ENCODE results near the gene DKK2. TPM values are rescaled to one million over a fixed set of nuclear protein-coding genes. Genes with fewer than 3 reads are reported as not detected.

DKK2 gene
- total RNA-seq, 1 experiment from 2014 or later = not detected

GRCh38 chr4:106971636-106972035 lies 64.5 kb downstream of the DKK2 start:
- ChIA-PET POLR2A (ENCODE audit: unreplicated experiment) (no interaction called here), CTCF (no interaction called here)
- no peak overlapping the region for H3K27ac ChIP-seq
- no peaks in the 10 kb centered on the region for H3F3A ChIP-seq (ENCODE audit: insufficient read depth, low read depth)
- no peaks in the 10 kb centered on the region for H3K9me2 ChIP-seq (ENCODE audit: insufficient read depth)
- intact Hi-C loops (cut with micrococcal nuclease; ENCODE audit: unreplicated experiment) = no loop called here
- no peaks in the 10 kb centered on the region for H4K20me1 ChIP-seq (ENCODE audit: insufficient read depth)
- H3K79me2 ChIP-seq (ENCODE audit: low read depth) = no peaks in the 10 kb centered on the region
- no peak for DNase-seq
- BruUV-seq (replicated peaks) = no TSS peak
- no peaks in the 10 kb centered on the region for H3K27me3 ChIP-seq (ENCODE audit: insufficient read depth, low read depth)
- H3K4me1 ChIP-seq (replicated peaks; ENCODE audit: insufficient read depth) = no peaks in the 10 kb centered on the region
- H3K4me2 ChIP-seq = no peak overlapping the region
- TF ChIP-seq CTCF (conservative IDR thresholded peaks at IDR 0.05) (no peak), EZH2 (IDR thresholded peaks at IDR 0.05; ENCODE audit: low read depth) (no peak)
- H3K36me3 ChIP-seq (ENCODE audit: low read depth) = no peaks in the 10 kb centered on the region
- H3K9me3 ChIP-seq (ENCODE audit: insufficient read depth, low read depth) = no peaks in the 10 kb centered on the region
- no peak overlapping the region for H2AFZ ChIP-seq
- no peak overlapping the region for H3K4me3 ChIP-seq

- DNase-seq = no peak
- no peak for TF ChIP-seq EZH2 (IDR thresholded peaks at IDR 0.05; ENCODE audit: low read depth)
- no peak for TF ChIP-seq CTCF (conservative IDR thresholded peaks at IDR 0.05)
- Histone ChIP-seq H3K9me2 (ENCODE audit: insufficient read depth) (no peaks in the 10 kb centered on the region), H3K4me3 (no peak overlapping the region), H3K36me3 (ENCODE audit: low read depth) (no peaks in the 10 kb centered on the region), H3K79me2 (ENCODE audit: low read depth) (no peaks in the 10 kb centered on the region), H3K27ac (no peak overlapping the region), H4K20me1 (ENCODE audit: insufficient read depth) (no peaks in the 10 kb centered on the region), H3K4me1 (replicated peaks; ENCODE audit: insufficient read depth) (no peaks in the 10 kb centered on the region), H3K27me3 (ENCODE audit: insufficient read depth, low read depth) (no peaks in the 10 kb centered on the region), H2AFZ (no peak overlapping the region), H3K4me2 (no peak overlapping the region), H3F3A (ENCODE audit: insufficient read depth, low read depth) (no peaks in the 10 kb centered on the region), H3K9me3 (ENCODE audit: insufficient read depth, low read depth) (no peaks in the 10 kb centered on the region)
- no TSS peak for BruUV-seq (replicated peaks)
- POLR2A ChIA-PET (ENCODE audit: unreplicated experiment) = no interaction called here
- CTCF ChIA-PET = no interaction called here
- intact Hi-C loops (cut with micrococcal nuclease; ENCODE audit: unreplicated experiment) = no loop called here
Measured at GRCh38 chr4:106967892-106968291, 68.2 kb downstream of the DKK2 start.

GRCh38 chr4:106953036-106953705 lies 82.9 kb downstream of the DKK2 start:
- no peaks in the 10 kb centered on the region for H3K9me2 ChIP-seq (ENCODE audit: insufficient read depth)
- CTCF ChIA-PET = no interaction called here
- intact Hi-C loops (cut with micrococcal nuclease; ENCODE audit: unreplicated experiment) = no loop called here
- H3K4me3 ChIP-seq = no peak overlapping the region
- no peaks in the 10 kb centered on the region for H3F3A ChIP-seq (ENCODE audit: insufficient read depth, low read depth)
- H4K20me1 ChIP-seq (ENCODE audit: insufficient read depth) = no peaks in the 10 kb centered on the region
- no peaks in the 10 kb centered on the region for H3K79me2 ChIP-seq (ENCODE audit: low read depth)
- no peaks in the 10 kb centered on the region for H3K36me3 ChIP-seq (ENCODE audit: low read depth)
- no TSS peak for BruUV-seq (replicated peaks)
- TF ChIP-seq CTCF (conservative IDR thresholded peaks at IDR 0.05) (no peak), EZH2 (IDR thresholded peaks at IDR 0.05; ENCODE audit: low read depth) (no peak)
- H3K27me3 ChIP-seq (ENCODE audit: insufficient read depth, low read depth) = no peaks in the 10 kb centered on the region
- no peak overlapping the region for H2AFZ ChIP-seq
- POLR2A ChIA-PET (ENCODE audit: unreplicated experiment) = no interaction called here
- no peak overlapping the region for H3K4me2 ChIP-seq
- H3K27ac ChIP-seq = no peak overlapping the region
- no peak for DNase-seq
- H3K9me3 ChIP-seq (ENCODE audit: insufficient read depth, low read depth) = no peaks in the 10 kb centered on the region
- H3K4me1 ChIP-seq (replicated peaks; ENCODE audit: insufficient read depth) = no peaks in the 10 kb centered on the region
